Gastrocnemius medialis (tissue), 4 donors: ENCODE measurements around the gene FNDC11.

ENCODE experiments used
- CTCF ChIP-seq, 5 experiments: fragments of 450-650 bp in 3 of 5; fragments of 200-600 bp in 2 of 5; sonication (generic) in 2 of 5; IDR thresholded peaks in 4 of 5; conservative IDR thresholded peaks in 1 of 5; 1 replicate in 4 of 5; 2 replicates in 1 of 5; pipeline ENCODE4 v1.5.1; 2016 to 2019; ENCODE audit warnings: antibody characterized with exemption in 5 of 5, mild to moderate bottlenecking in 3 of 5, moderate library complexity in 3 of 5
- POLR2A ChIP-seq, 2 donors: fragments of 450-650 bp; IDR thresholded peaks; one replicate each; pipeline ENCODE4 v1.6.1; 2017; ENCODE audit warnings: antibody characterized with exemption in 2 of 2, mild to moderate bottlenecking in 2 of 2, moderate library complexity in 2 of 2

- TF ChIP-seq CTCF (IDR thresholded peaks at IDR 0.05 in 4 of 5, conservative IDR thresholded peaks at IDR 0.05 in 1 of 5) (no peak), POLR2A (IDR thresholded peaks at IDR 0.05) (no peak)
These were observed 38.7 kb downstream of the FNDC11 start for GRCh38 chr20:63592661-63593060.
